ENCODE results near the gene PPP2R5D.

PPP2R5D gene

GRCh38 chr6:43052842-43053544, 68.6 kb downstream of the PPP2R5D start:
- Histone ChIP-seq H3K4me1 (ENCODE audit: insufficient read depth, low read length) (peaks cover 43% of the 10 kb centered on the region), H3K9me3 (ENCODE audit: insufficient read depth, low read length, severe bottlenecking) (no peaks in the 10 kb centered on the region), H3K9ac (ENCODE audit: low read depth, low read length) (peak overlapping the region; percentile 88), H3K79me2 (ENCODE audit: insufficient read depth, low read length) (peaks cover 24% of the 10 kb centered on the region), H2AFZ (ENCODE audit: low read depth, low read length) (peak overlapping the region; percentile 90), H3K36me3 (ENCODE audit: insufficient read depth, low read length) (peaks cover 36% of the 10 kb centered on the region), H3K27me3 (ENCODE audit: insufficient read depth, low read length, poor library complexity) (no peaks in the 10 kb centered on the region), H4K20me1 (ENCODE audit: insufficient read depth, low read length) (no peaks in the 10 kb centered on the region), H3K27ac (ENCODE audit: low read length) (peak overlapping the region; percentile 84), H3K4me3 (ENCODE audit: low read depth in 1 of 2, low read length in 2 of 2) (peak overlapping the region; percentile 56 to 85; a peak in 3 of 4 replicates), H3K4me2 (ENCODE audit: insufficient read depth, low read length) (peak overlapping the region; percentile 95)
- peak; percentile 35 for ATAC-seq (ENCODE audit: insufficient read depth, low read depth)
- TF ChIP-seq CTCF (IDR thresholded peaks at IDR 0.05; ENCODE audit: borderline replicate concordance, extremely low read depth, low read length, poor library complexity, severe bottlenecking) (no peak), EZH2 (IDR thresholded peaks at IDR 0.05; ENCODE audit: borderline replicate concordance, low read depth, low read length, severe bottlenecking) (no peak)
- peak; percentile 37 for DNase-seq

DNA sequence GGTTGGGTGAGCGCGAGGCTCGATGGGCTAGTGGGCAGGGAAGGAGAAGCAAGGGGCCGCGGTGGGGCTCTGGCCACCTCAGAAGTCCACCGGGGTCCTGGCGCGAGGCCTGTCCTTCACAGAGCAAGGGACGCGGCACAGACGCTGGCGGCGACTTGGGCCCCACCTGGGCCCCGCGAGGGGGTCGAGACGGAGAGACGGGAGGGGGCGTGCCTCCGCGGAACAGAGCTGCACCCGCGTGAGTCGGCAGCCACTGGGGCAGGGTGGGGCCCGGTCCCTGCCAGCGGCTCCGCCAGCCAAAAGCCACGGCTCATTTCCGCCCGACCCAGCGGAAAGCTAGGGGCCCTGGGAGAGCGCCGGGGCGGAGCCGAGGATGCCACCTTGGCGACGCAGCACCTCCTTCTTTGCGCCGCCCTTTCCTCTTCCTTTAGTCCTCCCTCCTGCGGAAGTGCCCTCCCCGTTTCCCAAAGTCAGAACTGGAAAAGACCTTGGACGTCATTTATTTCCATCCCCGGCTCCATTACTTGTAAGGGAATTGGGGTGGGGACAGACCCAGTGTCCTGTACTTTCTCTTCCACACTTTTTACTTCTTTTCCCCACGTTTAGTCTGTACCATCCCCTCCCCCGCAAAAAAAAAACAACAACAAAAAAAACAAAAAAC, 69.3 kb downstream of the PPP2R5D start, which contains the start of gene CUL7:
CUL7 (minus strand) TSS at position 307 of the 661 bp plus-strand sequence. CDS start 1,063 bp downstream, outside the sequence.
- peak within 1 kb of the TSS; percentile 90 for H2AFZ ChIP-seq (ENCODE audit: low read depth, low read length)
- H3K4me1 ChIP-seq (ENCODE audit: insufficient read depth, low read length), result peaks cover 49% of the 10 kb centered on the region
- peaks cover 36% of the 10 kb centered on the region for H3K36me3 ChIP-seq (ENCODE audit: insufficient read depth, low read length)

GRCh38 chr6:43054206-43054943, 70.0 kb downstream of the PPP2R5D start:
- Histone ChIP-seq H3K9ac (ENCODE audit: low read depth, low read length) (peak overlapping the region; percentile 88), H4K20me1 (ENCODE audit: insufficient read depth, low read length) (0 out of 2 replicates have a peak, but pooled peaks cover 2% of the 10 kb centered on the region), H3K9me3 (ENCODE audit: insufficient read depth, low read length, severe bottlenecking) (no peaks in the 10 kb centered on the region), H3K27ac (ENCODE audit: low read length) (peak overlapping the region; percentile 84), H3K36me3 (ENCODE audit: insufficient read depth, low read length) (peaks cover 31% of the 10 kb centered on the region), H3K79me2 (ENCODE audit: insufficient read depth, low read length) (peaks cover 36% of the 10 kb centered on the region), H3K4me1 (ENCODE audit: insufficient read depth, low read length) (peaks cover 51% of the 10 kb centered on the region), H3K27me3 (ENCODE audit: insufficient read depth, low read length, poor library complexity) (no peaks in the 10 kb centered on the region), H3K4me3 (ENCODE audit: low read depth in 1 of 2, low read length in 2 of 2) (peak overlapping the region; percentile 56 to 85; a peak in 3 of 4 replicates), H3K4me2 (ENCODE audit: insufficient read depth, low read length) (peak overlapping the region; percentile 95), H2AFZ (ENCODE audit: low read depth, low read length) (peak overlapping the region; percentile 56)
- DNase-seq (no peak), ATAC-seq (ENCODE audit: insufficient read depth, low read depth) (no peak)
- no peak for TF ChIP-seq CTCF (IDR thresholded peaks at IDR 0.05; ENCODE audit: borderline replicate concordance, extremely low read depth, low read length, poor library complexity, severe bottlenecking)
- no peak for TF ChIP-seq EZH2 (IDR thresholded peaks at IDR 0.05; ENCODE audit: borderline replicate concordance, low read depth, low read length, severe bottlenecking)

More for the DNA sequence above, 69.3 kb downstream of the PPP2R5D start, which contains the start of gene CUL7:
- Histone ChIP-seq H3K27ac (ENCODE audit: low read length) (peak within 1 kb of the TSS; percentile 84), H3K9me3 (ENCODE audit: insufficient read depth, low read length, severe bottlenecking) (no peaks in the 10 kb centered on the region), H3K79me2 (ENCODE audit: insufficient read depth, low read length) (peaks cover 31% of the 10 kb centered on the region), H3K27me3 (ENCODE audit: insufficient read depth, low read length, poor library complexity) (no peaks in the 10 kb centered on the region), H3K4me2 (ENCODE audit: insufficient read depth, low read length) (peak within 1 kb of the TSS; percentile 95), H3K4me3 (ENCODE audit: low read depth in 1 of 2, low read length in 2 of 2) (peak within 1 kb of the TSS; percentile 56 to 85; a peak in 3 of 4 replicates), H4K20me1 (ENCODE audit: insufficient read depth, low read length) (0 out of 2 replicates have a peak, but pooled peaks cover 2% of the 10 kb centered on the region), H3K9ac (ENCODE audit: low read depth, low read length) (peak within 1 kb of the TSS; percentile 88)
- ATAC-seq (ENCODE audit: insufficient read depth, low read depth) (peak; percentile 99), DNase-seq (peak; percentile 96)
- no peak for TF ChIP-seq CTCF (IDR thresholded peaks at IDR 0.05; ENCODE audit: borderline replicate concordance, extremely low read depth, low read length, poor library complexity, severe bottlenecking)
- no peak for TF ChIP-seq EZH2 (IDR thresholded peaks at IDR 0.05; ENCODE audit: borderline replicate concordance, low read depth, low read length, severe bottlenecking)

Measured in DND-41 (cell line).